IMR-90 (cell line): Measurements from ENCODE around the gene NUDCD3. TPM values are rescaled to one million over a fixed set of nuclear protein-coding genes. Genes with fewer than 3 reads are reported as not detected.

ENCODE experiments used
- MXI1 ChIP-seq: IDR thresholded peaks from 2 replicates; pipeline ENCODE4 v1.6.1; 2012; ENCODE audit warnings: low read depth, mild to moderate bottlenecking, low read length, moderate library complexity, borderline replicate concordance
- polyA plus RNA-seq, 3 experiments: library from polyadenylated mRNA; depleted of rRNA; stranded (reverse); fragments of >200 nt; gene quantifications; 2 replicates each; pipeline ENCODE4 v1.2.3, GENCODE V29; 2012; ENCODE audit warnings: low replicate concordance in 1 of 3
- total RNA-seq: library from RNA; depleted of rRNA; stranded (reverse); fragments of >200 nt; gene quantifications from 2 replicates; pipeline ENCODE4 v1.2.3, GENCODE V29; 2012
- TF ChIP-seq, protein P1 (sequence below): conservative IDR thresholded peaks from 2 replicates; pipeline ENCODE4 v1.5.1; 2012; ENCODE audit warnings: mild to moderate bottlenecking, low read depth, low read length, improper control_type of control experiment

NUDCD3 gene
- total and polyA plus RNA-seq, 2 of the 4 experiments (the other 2 are of a cell fraction), result 49.5 to 76.0 TPM

DNA sequence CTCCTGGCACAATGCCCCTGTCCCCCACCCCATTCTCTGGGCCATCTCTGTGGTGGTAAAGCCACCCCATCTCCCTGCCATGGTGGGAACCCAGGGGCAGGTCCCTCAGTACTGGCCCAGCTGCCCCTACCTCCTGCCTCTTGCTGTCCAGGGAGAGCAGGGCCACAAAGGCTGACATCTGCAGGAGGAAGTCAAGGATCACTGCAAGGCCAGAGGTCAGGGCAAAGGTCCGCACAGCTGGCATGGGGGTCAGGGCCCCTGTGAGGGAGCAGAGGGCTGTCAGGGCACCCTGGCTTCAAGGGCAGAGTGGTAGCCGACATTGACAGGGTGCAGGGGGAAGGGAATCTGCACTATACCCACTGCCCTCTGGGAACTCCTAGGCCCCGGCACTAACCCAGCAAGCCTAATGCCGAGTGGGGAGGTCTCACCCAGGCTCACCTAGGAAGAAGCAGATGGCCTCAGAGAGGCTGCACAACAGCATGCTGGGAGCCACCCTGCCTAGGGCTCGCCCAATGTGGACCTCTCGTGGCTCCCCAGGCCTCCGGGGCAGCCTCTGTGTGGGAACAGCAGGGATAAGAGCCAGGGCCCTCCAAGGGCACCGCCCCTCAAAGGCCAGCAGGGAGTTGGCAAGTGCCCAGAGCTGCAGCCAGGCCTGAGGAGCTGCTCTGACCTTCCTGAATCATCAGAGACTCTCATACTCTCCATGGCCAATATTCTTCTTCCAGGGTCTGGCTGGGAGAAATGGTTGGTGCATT is 43.0 kb upstream of the NUDCD3 start (continued):
- TF ChIP-seq, protein P1, sequence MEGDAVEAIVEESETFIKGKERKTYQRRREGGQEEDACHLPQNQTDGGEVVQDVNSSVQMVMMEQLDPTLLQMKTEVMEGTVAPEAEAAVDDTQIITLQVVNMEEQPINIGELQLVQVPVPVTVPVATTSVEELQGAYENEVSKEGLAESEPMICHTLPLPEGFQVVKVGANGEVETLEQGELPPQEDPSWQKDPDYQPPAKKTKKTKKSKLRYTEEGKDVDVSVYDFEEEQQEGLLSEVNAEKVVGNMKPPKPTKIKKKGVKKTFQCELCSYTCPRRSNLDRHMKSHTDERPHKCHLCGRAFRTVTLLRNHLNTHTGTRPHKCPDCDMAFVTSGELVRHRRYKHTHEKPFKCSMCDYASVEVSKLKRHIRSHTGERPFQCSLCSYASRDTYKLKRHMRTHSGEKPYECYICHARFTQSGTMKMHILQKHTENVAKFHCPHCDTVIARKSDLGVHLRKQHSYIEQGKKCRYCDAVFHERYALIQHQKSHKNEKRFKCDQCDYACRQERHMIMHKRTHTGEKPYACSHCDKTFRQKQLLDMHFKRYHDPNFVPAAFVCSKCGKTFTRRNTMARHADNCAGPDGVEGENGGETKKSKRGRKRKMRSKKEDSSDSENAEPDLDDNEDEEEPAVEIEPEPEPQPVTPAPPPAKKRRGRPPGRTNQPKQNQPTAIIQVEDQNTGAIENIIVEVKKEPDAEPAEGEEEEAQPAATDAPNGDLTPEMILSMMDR, result no peak
- TF ChIP-seq MXI1, result no peak
